Hepatocyte (in vitro differentiated cells): Measurements from ENCODE around the gene MAP3K4.

Experiments used
- EZH2 ChIP-seq: fragments of 200-600 bp; sonication (generic); IDR thresholded peaks from 2 replicates; pipeline ENCODE4 v1.6.1; 2016; ENCODE audit warnings: antibody characterized with exemption, mild to moderate bottlenecking, borderline replicate concordance
- EZH2phosphoT487 ChIP-seq: fragments of 200-600 bp; sonication (generic); IDR thresholded peaks from one replicate; pipeline ENCODE4 v1.6.1; 2018; ENCODE audit warnings: antibody characterized with exemption, mild to moderate bottlenecking, low read depth, moderate library complexity; ENCODE audit not compliant: unreplicated experiment, severe bottlenecking
- TF ChIP-seq, protein P1 (sequence below): fragments of 200-600 bp; sonication (generic); IDR thresholded peaks from 2 replicates; pipeline ENCODE4 v1.5.1; 2016; ENCODE audit warnings: antibody characterized with exemption, mild to moderate bottlenecking; ENCODE audit not compliant: poor library complexity

DNA sequence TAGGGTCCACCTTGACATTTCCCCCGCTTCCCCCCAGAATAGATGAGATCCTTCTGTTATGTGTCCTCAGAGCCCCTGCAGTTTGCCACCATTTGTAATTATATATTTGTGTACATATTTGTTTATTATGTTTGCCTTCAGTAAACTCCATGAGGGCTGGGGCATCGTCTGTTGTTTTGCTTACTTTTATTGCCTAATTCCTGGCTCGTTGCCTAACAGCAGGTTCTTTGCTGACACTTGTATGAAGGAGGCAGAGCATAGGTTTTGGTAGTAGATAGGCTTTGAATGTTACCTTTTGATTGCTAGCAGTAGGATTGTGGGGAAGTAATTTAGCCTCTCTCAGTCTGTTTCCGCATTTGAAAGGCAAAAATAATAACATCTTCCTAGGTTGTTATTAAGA, 9.9 kb downstream of the MAP3K4 start:
- TF ChIP-seq, protein P1, sequence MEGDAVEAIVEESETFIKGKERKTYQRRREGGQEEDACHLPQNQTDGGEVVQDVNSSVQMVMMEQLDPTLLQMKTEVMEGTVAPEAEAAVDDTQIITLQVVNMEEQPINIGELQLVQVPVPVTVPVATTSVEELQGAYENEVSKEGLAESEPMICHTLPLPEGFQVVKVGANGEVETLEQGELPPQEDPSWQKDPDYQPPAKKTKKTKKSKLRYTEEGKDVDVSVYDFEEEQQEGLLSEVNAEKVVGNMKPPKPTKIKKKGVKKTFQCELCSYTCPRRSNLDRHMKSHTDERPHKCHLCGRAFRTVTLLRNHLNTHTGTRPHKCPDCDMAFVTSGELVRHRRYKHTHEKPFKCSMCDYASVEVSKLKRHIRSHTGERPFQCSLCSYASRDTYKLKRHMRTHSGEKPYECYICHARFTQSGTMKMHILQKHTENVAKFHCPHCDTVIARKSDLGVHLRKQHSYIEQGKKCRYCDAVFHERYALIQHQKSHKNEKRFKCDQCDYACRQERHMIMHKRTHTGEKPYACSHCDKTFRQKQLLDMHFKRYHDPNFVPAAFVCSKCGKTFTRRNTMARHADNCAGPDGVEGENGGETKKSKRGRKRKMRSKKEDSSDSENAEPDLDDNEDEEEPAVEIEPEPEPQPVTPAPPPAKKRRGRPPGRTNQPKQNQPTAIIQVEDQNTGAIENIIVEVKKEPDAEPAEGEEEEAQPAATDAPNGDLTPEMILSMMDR = no peak
- TF ChIP-seq EZH2 (no peak), EZH2phosphoT487 (no peak)
